GM23248 (cell line): Measurements from ENCODE around the gene OR3A2. TPM values are rescaled to one million over a fixed set of nuclear protein-coding genes. Genes with fewer than 3 reads are reported as not detected.
"Not testable (repeated sequence)": the region's sequence is repeated elsewhere in the genome, so short reads cannot be mapped to it uniquely, and the experiment has no call there.

Source experiments
- DNase-seq: peaks from one replicate; pipeline ENCODE4 v3.0.0-alpha.2; 2015
- H2AFZ ChIP-seq: fragments of 200-600 bp; sonication (generic); 2 replicates; pipeline ENCODE4 v1.6.1; 2016; ENCODE audit warnings: antibody characterized with exemption
- H3F3A ChIP-seq: fragments of 200-600 bp; sonication (generic); 2 replicates; pipeline ENCODE4 v1.6.1; 2016; ENCODE audit warnings: mild to moderate bottlenecking, antibody characterized with exemption, mixed run types; ENCODE audit not compliant: insufficient read depth
- H3K27ac ChIP-seq: fragments of 200-600 bp; sonication (generic); 2 replicates; pipeline ENCODE4 v1.5.1; 2016; ENCODE audit warnings: mild to moderate bottlenecking
- H3K27me3 ChIP-seq: fragments of 200-600 bp; sonication (generic); replicated peaks from 2 replicates; pipeline ENCODE4 v1.6.1; 2016; ENCODE audit warnings: mild to moderate bottlenecking; ENCODE audit not compliant: insufficient read depth
- H3K36me3 ChIP-seq: fragments of 200-600 bp; sonication (generic); 2 replicates; pipeline ENCODE4 v1.6.1; 2016; ENCODE audit warnings: low read depth, mild to moderate bottlenecking
- H3K4me1 ChIP-seq: fragments of 200-600 bp; sonication (generic); 2 replicates; pipeline ENCODE4 v1.6.1; 2016; ENCODE audit warnings: mild to moderate bottlenecking; ENCODE audit not compliant: insufficient read depth
- H3K4me2 ChIP-seq: fragments of 200-600 bp; sonication (generic); one replicate; pipeline ENCODE4 v1.6.1; 2016; ENCODE audit warnings: mild to moderate bottlenecking; ENCODE audit not compliant: unreplicated experiment
- H3K4me3 ChIP-seq: fragments of 200-600 bp; sonication (generic); 2 replicates; pipeline ENCODE4 v1.5.1; 2016; ENCODE audit warnings: mild to moderate bottlenecking
- H3K79me2 ChIP-seq: fragments of 200-600 bp; sonication (generic); 2 replicates; pipeline ENCODE4 v1.6.1; 2016; ENCODE audit warnings: mild to moderate bottlenecking; ENCODE audit not compliant: insufficient read depth
- H3K9ac ChIP-seq: fragments of 200-600 bp; sonication (generic); 2 replicates; pipeline ENCODE4 v1.6.1; 2016; ENCODE audit warnings: mild to moderate bottlenecking
- H3K9me2 ChIP-seq: fragments of 200-600 bp; sonication (generic); 2 replicates; pipeline ENCODE4 v1.6.1; 2016; ENCODE audit warnings: mixed run types, mild to moderate bottlenecking, moderate library complexity; ENCODE audit not compliant: insufficient read depth
- H3K9me3 ChIP-seq: fragments of 200-600 bp; sonication (generic); one replicate; pipeline ENCODE4 v1.6.1; 2017; ENCODE audit warnings: low read depth
- H4K20me1 ChIP-seq: fragments of 200-600 bp; sonication (generic); 2 replicates; pipeline ENCODE4 v1.6.0; 2016; ENCODE audit not compliant: insufficient read depth
- EZH2 ChIP-seq: fragments of 200-600 bp; sonication (generic); IDR thresholded peaks from 2 replicates; pipeline ENCODE4 v1.6.1; 2018; ENCODE audit warnings: antibody characterized with exemption, mild to moderate bottlenecking; ENCODE audit not compliant: insufficient read depth, poor library complexity, severe bottlenecking
- EZH2phosphoT487 ChIP-seq: fragments of 200-600 bp; sonication (generic); IDR thresholded peaks from 2 replicates; pipeline ENCODE4 v1.6.1; 2018; ENCODE audit warnings: antibody characterized with exemption, moderate library complexity, mild to moderate bottlenecking, low read depth; ENCODE audit not compliant: insufficient read depth
- WGBS, 2 experiments: methylation state at CpG; one replicate each; pipeline ENCODE4 v1.1.6; 2015 to 2017; ENCODE audit warnings: low lambda C conversion rate in 2 of 2, low coverage in 1 of 2; ENCODE audit errors: missing lambda C conversion rate in 2 of 2; 5-methylcytosine and 5-hydroxymethylcytosine counted together
- in situ Hi-C: fragments of 300-500 bp; cut with MboI; formaldehyde crosslinking; loops from 2 replicates; pipeline ENCODE4 v1.15.0; 2020
- polyA plus RNA-seq: library from polyadenylated mRNA; unstranded; fragments of >200 nt; fragmentation: Nextera tagmentation; extraction: Ambion mirVana; gene quantifications from 2 replicates; pipeline ENCODE4 v1.2.1, GENCODE V29; 2016
- total RNA-seq: library from RNA; depleted of rRNA; stranded (reverse); fragments of >200 nt; shearing (Covaris generic); gene quantifications from 2 replicates; pipeline ENCODE4 v1.2.3, GENCODE V29; 2014

OR3A2 gene
- total and polyA plus RNA-seq, 2 experiments from 2014 or later = not detected

- Histone ChIP-seq H3K9ac (no peak overlapping the region), H3K79me2 (no peaks in the 10 kb centered on the region), H2AFZ (no peak overlapping the region), H3K27ac (no peak overlapping the region), H3K27me3 (no peaks in the 10 kb centered on the region), H3F3A (no peaks in the 10 kb centered on the region), H3K4me3 (no peak overlapping the region), H3K4me1 (no peaks in the 10 kb centered on the region), H3K9me3 (no peaks in the 10 kb centered on the region), H3K36me3 (no peaks in the 10 kb centered on the region), H3K4me2 (no peak overlapping the region), H3K9me2 (no peaks in the 10 kb centered on the region), H4K20me1 (no peaks in the 10 kb centered on the region)
- TF ChIP-seq EZH2phosphoT487 (no peak), EZH2 (no peak)
- no peak for DNase-seq
- in situ Hi-C loops = no loop called here
- WGBS, 2 experiments = 21 to 32% methylated on average over 8 of the region's 8 CpGs
Observed at GRCh38 chr17:3378321-3378720, 7.8 kb downstream of the OR3A2 start.

- H3K27ac ChIP-seq, H3K9me2 ChIP-seq, H3K9me3 ChIP-seq, H3K36me3 ChIP-seq, H3K27me3 ChIP-seq, H2AFZ ChIP-seq, DNase-seq, H4K20me1 ChIP-seq, H3K4me1 ChIP-seq, H3K79me2 ChIP-seq, in situ Hi-C loops, H3K4me2 ChIP-seq, H3F3A ChIP-seq, H3K4me3 ChIP-seq, H3K9ac ChIP-seq: not testable (repeated sequence)
- WGBS, 2 experiments = 40% methylated on average over 2 of the region's 31 CpGs; no CpG with 5 or more reads in 1 of the 2 experiments
Observed at GRCh38 chr17:3371167-3371566, 14.9 kb downstream of the OR3A2 start.

GRCh38 chr17:3342782-3343181, 43.3 kb downstream of the OR3A2 start:
- H3K9me3 ChIP-seq, H4K20me1 ChIP-seq, H3K4me2 ChIP-seq, H3K9ac ChIP-seq, H3K9me2 ChIP-seq, H3K27me3 ChIP-seq, H3K36me3 ChIP-seq, H2AFZ ChIP-seq, H3K27ac ChIP-seq, H3K4me1 ChIP-seq, DNase-seq, H3F3A ChIP-seq, H3K79me2 ChIP-seq, H3K4me3 ChIP-seq, in situ Hi-C loops: not testable (repeated sequence)
- 38 to 48% methylated on average over 12 of the region's 12 CpGs for WGBS, 2 experiments

- Histone ChIP-seq H3K4me2 (no peak overlapping the region), H3K36me3 (no peaks in the 10 kb centered on the region), H3F3A (no peaks in the 10 kb centered on the region), H3K27ac (no peak overlapping the region), H3K4me3 (no peak overlapping the region), H3K4me1 (no peaks in the 10 kb centered on the region), H3K9ac (no peak overlapping the region), H3K79me2 (no peaks in the 10 kb centered on the region), H3K9me2 (no peaks in the 10 kb centered on the region), H3K27me3 (no peaks in the 10 kb centered on the region), H3K9me3 (no peaks in the 10 kb centered on the region), H2AFZ (no peak overlapping the region), H4K20me1 (no peaks in the 10 kb centered on the region)
- DNase-seq = no peak
- WGBS, 2 experiments = 6% methylated on average over 4 of the region's 4 CpGs
- in situ Hi-C loops = no loop called here
- TF ChIP-seq EZH2phosphoT487 (no peak), EZH2 (no peak)
Observed at GRCh38 chr17:3335876-3336275, 50.2 kb downstream of the OR3A2 start.

- no peak overlapping the region for H2AFZ ChIP-seq
- no peaks in the 10 kb centered on the region for H4K20me1 ChIP-seq
- H3K9me2 ChIP-seq = no peaks in the 10 kb centered on the region
- no peaks in the 10 kb centered on the region for H3K79me2 ChIP-seq
- TF ChIP-seq EZH2phosphoT487 = no peak
- TF ChIP-seq EZH2 = no peak
- no peaks in the 10 kb centered on the region for H3F3A ChIP-seq
- DNase-seq = no peak
- H3K27ac ChIP-seq = no peak overlapping the region
- H3K4me3 ChIP-seq = no peak overlapping the region
- WGBS, 2 experiments = 22 to 30% methylated on average over 5 of the region's 5 CpGs
- in situ Hi-C loops = no loop called here
- no peak overlapping the region for H3K9ac ChIP-seq
- no peak overlapping the region for H3K4me2 ChIP-seq
- no peaks in the 10 kb centered on the region for H3K9me3 ChIP-seq
- H3K27me3 ChIP-seq = no peaks in the 10 kb centered on the region
- no peaks in the 10 kb centered on the region for H3K4me1 ChIP-seq
- no peaks in the 10 kb centered on the region for H3K36me3 ChIP-seq
Observed at GRCh38 chr17:3318336-3318735, 67.8 kb downstream of the OR3A2 start.
